Measurements from ENCODE around the gene ABRAXAS1. TPM values are rescaled to one million over a fixed set of nuclear protein-coding genes. Genes with fewer than 3 reads are reported as not detected.

ABRAXAS1 gene
- total and polyA plus RNA-seq, 2 of the 13 experiments (the other 11 are each of a cell fraction or from before 2014, with no cell fraction given), result 14.1 to 14.7 TPM

GRCh38 chr4:83484500-83485461 lies at the start of gene ABRAXAS1 (continued):
- TF ChIP-seq, protein P1, sequence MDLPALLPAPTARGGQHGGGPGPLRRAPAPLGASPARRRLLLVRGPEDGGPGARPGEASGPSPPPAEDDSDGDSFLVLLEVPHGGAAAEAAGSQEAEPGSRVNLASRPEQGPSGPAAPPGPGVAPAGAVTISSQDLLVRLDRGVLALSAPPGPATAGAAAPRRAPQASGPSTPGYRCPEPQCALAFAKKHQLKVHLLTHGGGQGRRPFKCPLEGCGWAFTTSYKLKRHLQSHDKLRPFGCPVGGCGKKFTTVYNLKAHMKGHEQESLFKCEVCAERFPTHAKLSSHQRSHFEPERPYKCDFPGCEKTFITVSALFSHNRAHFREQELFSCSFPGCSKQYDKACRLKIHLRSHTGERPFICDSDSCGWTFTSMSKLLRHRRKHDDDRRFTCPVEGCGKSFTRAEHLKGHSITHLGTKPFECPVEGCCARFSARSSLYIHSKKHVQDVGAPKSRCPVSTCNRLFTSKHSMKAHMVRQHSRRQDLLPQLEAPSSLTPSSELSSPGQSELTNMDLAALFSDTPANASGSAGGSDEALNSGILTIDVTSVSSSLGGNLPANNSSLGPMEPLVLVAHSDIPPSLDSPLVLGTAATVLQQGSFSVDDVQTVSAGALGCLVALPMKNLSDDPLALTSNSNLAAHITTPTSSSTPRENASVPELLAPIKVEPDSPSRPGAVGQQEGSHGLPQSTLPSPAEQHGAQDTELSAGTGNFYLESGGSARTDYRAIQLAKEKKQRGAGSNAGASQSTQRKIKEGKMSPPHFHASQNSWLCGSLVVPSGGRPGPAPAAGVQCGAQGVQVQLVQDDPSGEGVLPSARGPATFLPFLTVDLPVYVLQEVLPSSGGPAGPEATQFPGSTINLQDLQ (CRISPR knock-in tag; IDR thresholded peaks at IDR 0.05), result no peak
- TF ChIP-seq EZH2 (conservative IDR thresholded peaks at IDR 0.05; ENCODE audit: low read depth, low read length) (no peak), NFYC (CRISPR knock-in tag; IDR thresholded peaks at IDR 0.05) (peak; percentile 29; the same call in 1 of the 2 replicates), ZNF3 (CRISPR knock-in tag; IDR thresholded peaks at IDR 0.05) (no peak), ZNF629 (CRISPR knock-in tag; conservative IDR thresholded peaks at IDR 0.05) (0 out of 2 replicates have a peak, but pooled peaks have one; percentile 5), BATF2 (CRISPR knock-in tag; IDR thresholded peaks at IDR 0.05) (peak; percentile 70; the same call in 1 of the 2 replicates), MYNN (CRISPR knock-in tag; IDR thresholded peaks at IDR 0.05; ENCODE audit: low read depth) (no peak), MTERF4 (CRISPR knock-in tag; IDR thresholded peaks at IDR 0.05) (0 out of 2 replicates have a peak, but pooled peaks have one; percentile 0), HMG20A (CRISPR knock-in tag; IDR thresholded peaks at IDR 0.05; ENCODE audit: borderline replicate concordance) (no peak), ZNF468 (CRISPR knock-in tag; IDR thresholded peaks at IDR 0.05) (0 out of 2 replicates have a peak, but pooled peaks have one; percentile 70), SIX1 (CRISPR knock-in tag; IDR thresholded peaks at IDR 0.05; ENCODE audit: borderline replicate concordance) (no peak), UBTF (CRISPR knock-in tag; IDR thresholded peaks at IDR 0.05) (peak; percentile 93), DR1 (CRISPR knock-in tag; IDR thresholded peaks at IDR 0.05) (peak; percentile 76; the same call in 1 of the 2 replicates), HIVEP1 (CRISPR knock-in tag; IDR thresholded peaks at IDR 0.05) (no peak; the same call in 1 of the 2 replicates)
- TF ChIP-seq, protein P2, sequence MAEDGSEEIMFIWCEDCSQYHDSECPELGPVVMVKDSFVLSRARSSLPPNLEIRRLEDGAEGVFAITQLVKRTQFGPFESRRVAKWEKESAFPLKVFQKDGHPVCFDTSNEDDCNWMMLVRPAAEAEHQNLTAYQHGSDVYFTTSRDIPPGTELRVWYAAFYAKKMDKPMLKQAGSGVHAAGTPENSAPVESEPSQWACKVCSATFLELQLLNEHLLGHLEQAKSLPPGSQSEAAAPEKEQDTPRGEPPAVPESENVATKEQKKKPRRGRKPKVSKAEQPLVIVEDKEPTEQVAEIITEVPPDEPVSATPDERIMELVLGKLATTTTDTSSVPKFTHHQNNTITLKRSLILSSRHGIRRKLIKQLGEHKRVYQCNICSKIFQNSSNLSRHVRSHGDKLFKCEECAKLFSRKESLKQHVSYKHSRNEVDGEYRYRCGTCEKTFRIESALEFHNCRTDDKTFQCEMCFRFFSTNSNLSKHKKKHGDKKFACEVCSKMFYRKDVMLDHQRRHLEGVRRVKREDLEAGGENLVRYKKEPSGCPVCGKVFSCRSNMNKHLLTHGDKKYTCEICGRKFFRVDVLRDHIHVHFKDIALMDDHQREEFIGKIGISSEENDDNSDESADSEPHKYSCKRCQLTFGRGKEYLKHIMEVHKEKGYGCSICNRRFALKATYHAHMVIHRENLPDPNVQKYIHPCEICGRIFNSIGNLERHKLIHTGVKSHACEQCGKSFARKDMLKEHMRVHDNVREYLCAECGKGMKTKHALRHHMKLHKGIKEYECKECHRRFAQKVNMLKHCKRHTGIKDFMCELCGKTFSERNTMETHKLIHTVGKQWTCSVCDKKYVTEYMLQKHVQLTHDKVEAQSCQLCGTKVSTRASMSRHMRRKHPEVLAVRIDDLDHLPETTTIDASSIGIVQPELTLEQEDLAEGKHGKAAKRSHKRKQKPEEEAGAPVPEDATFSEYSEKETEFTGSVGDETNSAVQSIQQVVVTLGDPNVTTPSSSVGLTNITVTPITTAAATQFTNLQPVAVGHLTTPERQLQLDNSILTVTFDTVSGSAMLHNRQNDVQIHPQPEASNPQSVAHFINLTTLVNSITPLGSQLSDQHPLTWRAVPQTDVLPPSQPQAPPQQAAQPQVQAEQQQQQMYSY (CRISPR knock-in tag; IDR thresholded peaks at IDR 0.05), result no peak
- TF ChIP-seq, protein P3, sequence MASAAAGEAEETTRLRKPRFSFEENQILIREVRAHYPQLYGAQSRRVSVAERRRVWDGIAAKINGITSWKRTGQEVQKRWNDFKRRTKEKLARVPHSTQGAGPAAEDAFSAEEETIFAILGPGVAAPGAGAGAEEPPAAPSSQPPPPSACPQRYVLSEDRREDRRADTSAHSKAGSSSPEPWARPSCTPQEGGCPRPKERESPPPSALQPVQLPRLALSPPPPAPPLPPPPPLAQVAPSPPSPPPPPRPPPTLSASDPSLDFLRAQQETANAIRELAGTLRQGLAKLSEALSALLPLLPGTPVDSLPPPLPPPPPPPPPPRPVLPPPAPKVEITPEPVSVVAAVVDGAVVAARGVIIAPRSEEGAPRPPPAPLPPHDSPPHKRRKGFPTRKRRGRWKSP (CRISPR knock-in tag; IDR thresholded peaks at IDR 0.05), result peak; percentile 94

All from HepG2 (cell line).